Measurements from ENCODE around the gene ZNF668.
"Not testable (repeated sequence)": the region's sequence is repeated elsewhere in the genome, so short reads cannot be mapped to it uniquely, and the experiment has no call there.

GRCh38 chr16:31011815-31012214, 62.2 kb downstream of the ZNF668 start:
- not testable (repeated sequence) for TF ChIP-seq CTCF (IDR thresholded peaks at IDR 0.05); EZH2 (IDR thresholded peaks at IDR 0.05; ENCODE audit: borderline replicate concordance, insufficient read depth, low read depth, low read length, poor library complexity, severe bottlenecking)
